ENCODE data around the gene CTIF. TPM values are rescaled to one million over a fixed set of nuclear protein-coding genes. Genes with fewer than 3 reads are reported as not detected.

Gene CTIF
- total and polyA plus RNA-seq, 2 experiments from 2014 or later, result 8.6 to 14.4 TPM

DNA sequence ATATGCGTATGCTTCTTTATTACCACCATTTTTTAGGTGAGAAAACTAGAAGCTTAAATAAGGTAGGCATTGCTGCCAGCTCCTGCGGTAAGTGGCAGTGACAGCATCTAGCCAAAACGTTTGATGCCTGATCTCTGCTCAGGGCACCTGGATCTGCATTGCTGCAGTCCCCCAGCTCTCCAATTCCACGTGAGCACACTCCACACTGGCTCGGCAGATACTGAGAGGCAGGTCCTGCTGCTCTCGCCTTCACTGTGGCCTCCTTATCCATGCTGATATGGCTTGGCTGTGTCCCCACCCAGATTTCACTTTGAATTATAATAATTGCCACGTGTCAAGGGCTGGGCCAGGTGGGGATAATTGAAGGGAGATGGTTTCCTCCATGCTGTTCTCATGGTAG is 160.9 kb downstream of the CTIF start:
- Histone ChIP-seq H3K4me2 (no peak overlapping the region), H3K27ac (ENCODE audit: low read depth) (no peak overlapping the region), H3K4me1 (ENCODE audit: insufficient read depth) (no peaks in the 10 kb centered on the region), H3K27me3 (ENCODE audit: insufficient read depth) (no peaks in the 10 kb centered on the region), H4K20me1 (replicated peaks; ENCODE audit: insufficient read depth) (no peaks in the 10 kb centered on the region), H3K4me3 (no peak overlapping the region), H3K9me2 (ENCODE audit: insufficient read depth) (peaks cover 3% of the 10 kb centered on the region; the same call in 1 of the 2 replicates), H3K79me2 (replicated peaks; ENCODE audit: insufficient read depth) (no peaks in the 10 kb centered on the region), H2AFZ (no peak overlapping the region), H3K36me3 (ENCODE audit: insufficient read depth) (no peaks in the 10 kb centered on the region), H3F3A (replicated peaks; ENCODE audit: low read depth) (no peaks in the 10 kb centered on the region)
- TF ChIP-seq ZNF331 (CRISPR knock-in tag; IDR thresholded peaks at IDR 0.05; ENCODE audit: low read depth) (no peak), CREB1 (CRISPR knock-in tag; IDR thresholded peaks at IDR 0.05; ENCODE audit: low read depth) (no peak), JUNB (IDR thresholded peaks at IDR 0.05; ENCODE audit: unreplicated experiment) (no peak), NANOG (IDR thresholded peaks at IDR 0.05; ENCODE audit: borderline replicate concordance) (no peak)
- TF ChIP-seq, protein P1, sequence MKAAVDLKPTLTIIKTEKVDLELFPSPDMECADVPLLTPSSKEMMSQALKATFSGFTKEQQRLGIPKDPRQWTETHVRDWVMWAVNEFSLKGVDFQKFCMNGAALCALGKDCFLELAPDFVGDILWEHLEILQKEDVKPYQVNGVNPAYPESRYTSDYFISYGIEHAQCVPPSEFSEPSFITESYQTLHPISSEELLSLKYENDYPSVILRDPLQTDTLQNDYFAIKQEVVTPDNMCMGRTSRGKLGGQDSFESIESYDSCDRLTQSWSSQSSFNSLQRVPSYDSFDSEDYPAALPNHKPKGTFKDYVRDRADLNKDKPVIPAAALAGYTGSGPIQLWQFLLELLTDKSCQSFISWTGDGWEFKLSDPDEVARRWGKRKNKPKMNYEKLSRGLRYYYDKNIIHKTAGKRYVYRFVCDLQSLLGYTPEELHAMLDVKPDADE (IDR thresholded peaks at IDR 0.05), result no peak
- TF ChIP-seq, protein P2, sequence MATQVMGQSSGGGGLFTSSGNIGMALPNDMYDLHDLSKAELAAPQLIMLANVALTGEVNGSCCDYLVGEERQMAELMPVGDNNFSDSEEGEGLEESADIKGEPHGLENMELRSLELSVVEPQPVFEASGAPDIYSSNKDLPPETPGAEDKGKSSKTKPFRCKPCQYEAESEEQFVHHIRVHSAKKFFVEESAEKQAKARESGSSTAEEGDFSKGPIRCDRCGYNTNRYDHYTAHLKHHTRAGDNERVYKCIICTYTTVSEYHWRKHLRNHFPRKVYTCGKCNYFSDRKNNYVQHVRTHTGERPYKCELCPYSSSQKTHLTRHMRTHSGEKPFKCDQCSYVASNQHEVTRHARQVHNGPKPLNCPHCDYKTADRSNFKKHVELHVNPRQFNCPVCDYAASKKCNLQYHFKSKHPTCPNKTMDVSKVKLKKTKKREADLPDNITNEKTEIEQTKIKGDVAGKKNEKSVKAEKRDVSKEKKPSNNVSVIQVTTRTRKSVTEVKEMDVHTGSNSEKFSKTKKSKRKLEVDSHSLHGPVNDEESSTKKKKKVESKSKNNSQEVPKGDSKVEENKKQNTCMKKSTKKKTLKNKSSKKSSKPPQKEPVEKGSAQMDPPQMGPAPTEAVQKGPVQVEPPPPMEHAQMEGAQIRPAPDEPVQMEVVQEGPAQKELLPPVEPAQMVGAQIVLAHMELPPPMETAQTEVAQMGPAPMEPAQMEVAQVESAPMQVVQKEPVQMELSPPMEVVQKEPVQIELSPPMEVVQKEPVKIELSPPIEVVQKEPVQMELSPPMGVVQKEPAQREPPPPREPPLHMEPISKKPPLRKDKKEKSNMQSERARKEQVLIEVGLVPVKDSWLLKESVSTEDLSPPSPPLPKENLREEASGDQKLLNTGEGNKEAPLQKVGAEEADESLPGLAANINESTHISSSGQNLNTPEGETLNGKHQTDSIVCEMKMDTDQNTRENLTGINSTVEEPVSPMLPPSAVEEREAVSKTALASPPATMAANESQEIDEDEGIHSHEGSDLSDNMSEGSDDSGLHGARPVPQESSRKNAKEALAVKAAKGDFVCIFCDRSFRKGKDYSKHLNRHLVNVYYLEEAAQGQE (IDR thresholded peaks at IDR 0.05; ENCODE audit: unreplicated experiment), result no peak
- TF ChIP-seq, protein P3, sequence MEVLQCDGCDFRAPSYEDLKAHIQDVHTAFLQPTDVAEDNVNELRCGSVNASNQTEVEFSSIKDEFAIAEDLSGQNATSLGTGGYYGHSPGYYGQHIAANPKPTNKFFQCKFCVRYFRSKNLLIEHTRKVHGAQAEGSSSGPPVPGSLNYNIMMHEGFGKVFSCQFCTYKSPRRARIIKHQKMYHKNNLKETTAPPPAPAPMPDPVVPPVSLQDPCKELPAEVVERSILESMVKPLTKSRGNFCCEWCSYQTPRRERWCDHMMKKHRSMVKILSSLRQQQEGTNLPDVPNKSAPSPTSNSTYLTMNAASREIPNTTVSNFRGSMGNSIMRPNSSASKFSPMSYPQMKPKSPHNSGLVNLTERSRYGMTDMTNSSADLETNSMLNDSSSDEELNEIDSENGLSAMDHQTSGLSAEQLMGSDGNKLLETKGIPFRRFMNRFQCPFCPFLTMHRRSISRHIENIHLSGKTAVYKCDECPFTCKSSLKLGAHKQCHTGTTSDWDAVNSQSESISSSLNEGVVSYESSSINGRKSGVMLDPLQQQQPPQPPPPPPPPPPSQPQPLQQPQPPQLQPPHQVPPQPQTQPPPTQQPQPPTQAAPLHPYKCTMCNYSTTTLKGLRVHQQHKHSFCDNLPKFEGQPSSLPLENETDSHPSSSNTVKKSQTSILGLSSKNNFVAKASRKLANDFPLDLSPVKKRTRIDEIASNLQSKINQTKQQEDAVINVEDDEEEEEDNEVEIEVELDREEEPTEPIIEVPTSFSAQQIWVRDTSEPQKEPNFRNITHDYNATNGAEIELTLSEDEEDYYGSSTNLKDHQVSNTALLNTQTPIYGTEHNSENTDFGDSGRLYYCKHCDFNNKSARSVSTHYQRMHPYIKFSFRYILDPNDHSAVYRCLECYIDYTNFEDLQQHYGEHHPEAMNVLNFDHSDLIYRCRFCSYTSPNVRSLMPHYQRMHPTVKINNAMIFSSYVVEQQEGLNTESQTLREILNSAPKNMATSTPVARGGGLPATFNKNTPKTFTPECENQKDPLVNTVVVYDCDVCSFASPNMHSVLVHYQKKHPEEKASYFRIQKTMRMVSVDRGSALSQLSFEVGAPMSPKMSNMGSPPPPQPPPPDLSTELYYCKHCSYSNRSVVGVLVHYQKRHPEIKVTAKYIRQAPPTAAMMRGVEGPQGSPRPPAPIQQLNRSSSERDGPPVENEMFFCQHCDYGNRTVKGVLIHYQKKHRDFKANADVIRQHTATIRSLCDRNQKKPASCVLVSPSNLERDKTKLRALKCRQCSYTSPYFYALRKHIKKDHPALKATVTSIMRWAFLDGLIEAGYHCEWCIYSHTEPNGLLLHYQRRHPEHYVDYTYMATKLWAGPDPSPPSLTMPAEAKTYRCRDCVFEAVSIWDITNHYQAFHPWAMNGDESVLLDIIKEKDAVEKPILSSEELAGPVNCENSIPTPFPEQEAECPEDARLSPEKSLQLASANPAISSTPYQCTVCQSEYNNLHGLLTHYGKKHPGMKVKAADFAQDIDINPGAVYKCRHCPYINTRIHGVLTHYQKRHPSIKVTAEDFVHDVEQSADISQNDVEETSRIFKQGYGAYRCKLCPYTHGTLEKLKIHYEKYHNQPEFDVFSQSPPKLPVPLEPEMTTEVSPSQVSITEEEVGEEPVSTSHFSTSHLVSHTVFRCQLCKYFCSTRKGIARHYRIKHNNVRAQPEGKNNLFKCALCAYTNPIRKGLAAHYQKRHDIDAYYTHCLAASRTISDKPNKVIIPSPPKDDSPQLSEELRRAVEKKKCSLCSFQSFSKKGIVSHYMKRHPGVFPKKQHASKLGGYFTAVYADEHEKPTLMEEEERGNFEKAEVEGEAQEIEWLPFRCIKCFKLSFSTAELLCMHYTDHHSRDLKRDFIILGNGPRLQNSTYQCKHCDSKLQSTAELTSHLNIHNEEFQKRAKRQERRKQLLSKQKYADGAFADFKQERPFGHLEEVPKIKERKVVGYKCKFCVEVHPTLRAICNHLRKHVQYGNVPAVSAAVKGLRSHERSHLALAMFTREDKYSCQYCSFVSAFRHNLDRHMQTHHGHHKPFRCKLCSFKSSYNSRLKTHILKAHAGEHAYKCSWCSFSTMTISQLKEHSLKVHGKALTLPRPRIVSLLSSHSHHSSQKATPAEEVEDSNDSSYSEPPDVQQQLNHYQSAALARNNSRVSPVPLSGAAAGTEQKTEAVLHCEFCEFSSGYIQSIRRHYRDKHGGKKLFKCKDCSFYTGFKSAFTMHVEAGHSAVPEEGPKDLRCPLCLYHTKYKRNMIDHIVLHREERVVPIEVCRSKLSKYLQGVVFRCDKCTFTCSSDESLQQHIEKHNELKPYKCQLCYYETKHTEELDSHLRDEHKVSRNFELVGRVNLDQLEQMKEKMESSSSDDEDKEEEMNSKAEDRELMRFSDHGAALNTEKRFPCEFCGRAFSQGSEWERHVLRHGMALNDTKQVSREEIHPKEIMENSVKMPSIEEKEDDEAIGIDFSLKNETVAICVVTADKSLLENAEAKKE (CRISPR knock-in tag; IDR thresholded peaks at IDR 0.05), result no peak
- Mint-ChIP-seq H3K9me3 (no peaks in the 10 kb centered on the region), H3K27ac (no peak overlapping the region), H3K4me1 (peaks cover 2% of the 10 kb centered on the region), H3K27me3 (ENCODE audit: insufficient read depth, low read depth, poor library complexity) (peaks cover 3% of the 10 kb centered on the region), H3K4me3 (no peak overlapping the region), H3K36me3 (ENCODE audit: low read depth) (no peaks in the 10 kb centered on the region)
- no peak for ATAC-seq
- DNase-seq (ENCODE audit: low spot score), result no peak
